ENCODE measurements around the gene ELL2. TPM values are rescaled to one million over a fixed set of nuclear protein-coding genes. Genes with fewer than 3 reads are reported as not detected.

The ELL2 gene
- total and polyA plus RNA-seq, 2 of the 13 experiments (the other 11 are each of a cell fraction or from before 2014, with no cell fraction given): 78.9 to 97.1 TPM

DNA sequence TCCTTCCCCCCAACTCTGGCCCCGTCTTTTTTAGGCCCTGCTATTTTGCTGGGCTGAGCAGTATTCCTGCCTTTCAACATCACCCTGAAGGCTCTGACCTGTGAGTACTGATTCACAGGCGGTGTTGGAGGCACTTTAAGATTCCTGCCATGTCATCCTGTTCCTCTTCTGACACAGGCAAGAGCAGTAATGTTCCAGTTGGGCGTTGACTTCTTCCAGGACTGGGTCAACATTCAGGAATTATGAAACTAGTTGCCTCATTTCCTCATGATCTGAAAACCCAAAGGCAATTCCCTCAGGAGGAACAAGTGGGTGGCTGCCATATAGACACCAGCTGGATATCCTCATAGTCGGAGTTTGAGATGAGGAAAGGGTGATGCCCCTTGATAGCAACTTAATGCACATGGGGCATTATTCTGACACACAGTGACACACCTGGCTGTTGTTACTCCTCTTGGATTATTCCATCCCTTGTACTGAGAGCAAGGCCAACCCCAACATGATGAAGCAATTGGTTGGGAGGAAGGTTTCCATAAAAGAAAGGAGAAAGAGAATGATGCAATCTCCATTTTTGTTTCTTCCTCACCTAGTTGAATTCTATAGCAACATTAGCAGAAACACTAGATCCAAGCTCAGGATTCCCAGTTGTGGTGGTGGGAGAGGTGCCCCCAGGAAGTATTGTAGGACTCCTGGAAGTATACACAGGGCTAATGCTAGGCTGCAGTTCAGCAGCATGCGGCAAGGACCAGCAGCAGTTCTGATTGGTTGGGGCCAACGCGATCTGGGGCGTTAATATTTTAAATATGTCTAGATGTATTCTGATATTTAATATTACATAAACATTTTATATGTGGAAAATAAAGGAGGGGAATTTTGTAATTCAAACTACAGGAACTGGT is 119.5 kb downstream of the ELL2 start:
- Histone ChIP-seq H3K27me3 (ENCODE audit: control insufficient read depth in 1 of 2, insufficient read depth in 2 of 2, low read length in 2 of 2) (no peaks in the 10 kb centered on the region), H3K9ac (ENCODE audit: insufficient read depth, low read depth, low read length) (no peak overlapping the region), H4K20me1 (ENCODE audit: insufficient read depth, low read length) (no peaks in the 10 kb centered on the region), H3K27ac (ENCODE audit: extremely low read length, insufficient read depth, low read length) (no peak overlapping the region), H3K4me3 (replicated peaks in 1 of 3; ENCODE audit: insufficient read depth in 1 of 3, low read depth in 2 of 3, low read length in 3 of 3) (no peak overlapping the region), H3K4me2 (ENCODE audit: low read depth, low read length) (no peak overlapping the region), H3K9me3 (ENCODE audit: low read length) (no peaks in the 10 kb centered on the region), H3K36me3 (replicated peaks in 1 of 2; ENCODE audit: control insufficient read depth in 1 of 2, insufficient read depth in 2 of 2, low read length in 2 of 2) (no peaks in the 10 kb centered on the region), H3K79me2 (ENCODE audit: insufficient read depth, low read length) (no peaks in the 10 kb centered on the region), H3K4me1 (ENCODE audit: insufficient read depth, low read length) (peaks cover 73% of the 10 kb centered on the region), H2AFZ (ENCODE audit: low read length) (no peak overlapping the region)
- intact Hi-C loops (cut with micrococcal nuclease; ENCODE audit: unreplicated experiment) (loop anchor here (2.0 to 10.0 kb wide), 4 partner anchors 19 to 877 kb away; partner anchors contain the start of genes ARSK, GLRX and SKIC3), in situ Hi-C loops (cut with HindIII; ENCODE audit: extremely low pct_ligation_motif_present, low pct_unique_long_range_greater_than_20kb) (loop anchor here (5.0 to 25.0 kb wide), 3 partner anchors 200 to 555 kb away; partner anchors contain the start of genes ARSK, MCTP1 and SKIC3)
- BruUV-seq (replicated peaks): no TSS peak
- ChIA-PET CTCF (ENCODE audit: low intra/inter-chr PET ratio, low total read pairs) (interaction anchor here (1.5 to 1.8 kb wide), 2 partner anchors 7 to 61 kb away, joined by 8 to 11 read pairs; no protein-coding TSS in a partner anchor), POLR2A (interaction anchor here (1.0 to 1.2 kb wide), 2 partner anchors 14 to 20 kb away, joined by 3 to 5 read pairs; partner anchors contain the start of gene GLRX)
- ATAC-seq: no peak
- no peak for FAIRE-seq
- peak; percentile 47 for DNase-seq (ENCODE audit: low spot score)
- 65% methylated on average over 8 of the region's 8 CpGs for WGBS (ENCODE audit: low lambda C conversion rate)
- no peak for TF ChIP-seq NKX3-1 (CRISPR knock-in tag; IDR thresholded peaks at IDR 0.05)
- TF ChIP-seq NFE2 (CRISPR knock-in tag; IDR thresholded peaks at IDR 0.05): peak; percentile 17; the same call in 1 of the 2 replicates
- TF ChIP-seq NFE2L2 (IDR thresholded peaks at IDR 0.05; ENCODE audit: low read length): peak; percentile 52; the same call in 1 of the 2 replicates
- TF ChIP-seq FOXA1 (IDR thresholded peaks at IDR 0.05): no peak
- TF ChIP-seq FOXA1 (CRISPR knock-in tag; IDR thresholded peaks at IDR 0.05): peak; percentile 10; the same call in 1 of the 2 replicates
- TF ChIP-seq, protein P1, sequence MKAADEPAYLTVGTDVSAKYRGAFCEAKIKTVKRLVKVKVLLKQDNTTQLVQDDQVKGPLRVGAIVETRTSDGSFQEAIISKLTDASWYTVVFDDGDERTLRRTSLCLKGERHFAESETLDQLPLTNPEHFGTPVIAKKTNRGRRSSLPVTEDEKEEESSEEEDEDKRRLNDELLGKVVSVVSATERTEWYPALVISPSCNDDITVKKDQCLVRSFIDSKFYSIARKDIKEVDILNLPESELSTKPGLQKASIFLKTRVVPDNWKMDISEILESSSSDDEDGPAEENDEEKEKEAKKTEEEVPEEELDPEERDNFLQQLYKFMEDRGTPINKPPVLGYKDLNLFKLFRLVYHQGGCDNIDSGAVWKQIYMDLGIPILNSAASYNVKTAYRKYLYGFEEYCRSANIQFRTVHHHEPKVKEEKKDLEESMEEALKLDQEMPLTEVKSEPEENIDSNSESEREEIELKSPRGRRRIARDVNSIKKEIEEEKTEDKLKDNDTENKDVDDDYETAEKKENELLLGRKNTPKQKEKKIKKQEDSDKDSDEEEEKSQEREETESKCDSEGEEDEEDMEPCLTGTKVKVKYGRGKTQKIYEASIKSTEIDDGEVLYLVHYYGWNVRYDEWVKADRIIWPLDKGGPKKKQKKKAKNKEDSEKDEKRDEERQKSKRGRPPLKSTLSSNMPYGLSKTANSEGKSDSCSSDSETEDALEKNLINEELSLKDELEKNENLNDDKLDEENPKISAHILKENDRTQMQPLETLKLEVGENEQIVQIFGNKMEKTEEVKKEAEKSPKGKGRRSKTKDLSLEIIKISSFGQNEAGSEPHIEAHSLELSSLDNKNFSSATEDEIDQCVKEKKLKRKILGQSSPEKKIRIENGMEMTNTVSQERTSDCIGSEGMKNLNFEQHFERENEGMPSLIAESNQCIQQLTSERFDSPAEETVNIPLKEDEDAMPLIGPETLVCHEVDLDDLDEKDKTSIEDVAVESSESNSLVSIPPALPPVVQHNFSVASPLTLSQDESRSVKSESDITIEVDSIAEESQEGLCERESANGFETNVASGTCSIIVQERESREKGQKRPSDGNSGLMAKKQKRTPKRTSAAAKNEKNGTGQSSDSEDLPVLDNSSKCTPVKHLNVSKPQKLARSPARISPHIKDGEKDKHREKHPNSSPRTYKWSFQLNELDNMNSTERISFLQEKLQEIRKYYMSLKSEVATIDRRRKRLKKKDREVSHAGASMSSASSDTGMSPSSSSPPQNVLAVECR (CRISPR knock-in tag; IDR thresholded peaks at IDR 0.05; ENCODE audit: borderline replicate concordance): no peak
- TF ChIP-seq CEBPB (IDR thresholded peaks at IDR 0.05; ENCODE audit: borderline replicate concordance, low read depth, low read length): peak; percentile 82
- TF ChIP-seq ELF3 (CRISPR knock-in tag; IDR thresholded peaks at IDR 0.05): 0 out of 2 replicates have a peak, but pooled peaks have one; percentile 24
- TF ChIP-seq ZNF816 (CRISPR knock-in tag; IDR thresholded peaks at IDR 0.05; ENCODE audit: borderline replicate concordance): no peak
- TF ChIP-seq ATF7 (IDR thresholded peaks at IDR 0.05): peak; percentile 44; the same call in 1 of the 2 replicates
- no peak for TF ChIP-seq ATF7 (CRISPR knock-in tag; IDR thresholded peaks at IDR 0.05)
- TF ChIP-seq, protein P2, sequence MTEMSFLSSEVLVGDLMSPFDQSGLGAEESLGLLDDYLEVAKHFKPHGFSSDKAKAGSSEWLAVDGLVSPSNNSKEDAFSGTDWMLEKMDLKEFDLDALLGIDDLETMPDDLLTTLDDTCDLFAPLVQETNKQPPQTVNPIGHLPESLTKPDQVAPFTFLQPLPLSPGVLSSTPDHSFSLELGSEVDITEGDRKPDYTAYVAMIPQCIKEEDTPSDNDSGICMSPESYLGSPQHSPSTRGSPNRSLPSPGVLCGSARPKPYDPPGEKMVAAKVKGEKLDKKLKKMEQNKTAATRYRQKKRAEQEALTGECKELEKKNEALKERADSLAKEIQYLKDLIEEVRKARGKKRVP (CRISPR knock-in tag; IDR thresholded peaks at IDR 0.05): peak in 1 of 2 experiments; percentile 64; a peak in 2 of 4 replicates
- TF ChIP-seq ZFP37 (CRISPR knock-in tag; IDR thresholded peaks at IDR 0.05; ENCODE audit: borderline replicate concordance): no peak
- TF ChIP-seq ZNF570 (CRISPR knock-in tag; IDR thresholded peaks at IDR 0.05; ENCODE audit: borderline replicate concordance): no peak

All from HepG2 (cell line).